Measurements from ENCODE around the gene WDR19. TPM values are rescaled to one million over a fixed set of nuclear protein-coding genes. Genes with fewer than 3 reads are reported as not detected.
A peak's percentile ranks its signal among the peaks of the same experiment; 100 is the strongest.

WDR19 gene
- polyA plus RNA-seq, 3 donors from 2014 or later: 2.7 to 11.8 (median 4.3) TPM

- DNase-seq: no peak
- Mint-ChIP-seq H3K4me1 (peaks cover 5 to 15% of the 10 kb centered on the region in 2 donors), H3K27me3 (ENCODE audit: low read depth in 3 of 3) (peaks cover 0 to 2% (median 0%) of the 10 kb centered on the region in 3 donors), H3K9me3 (no peaks in the 10 kb centered on the region), H3K36me3 (peaks cover 18 to 35% (median 32%) of the 10 kb centered on the region in 3 donors), H3K4me3 (no peak overlapping the region), H3K27ac (peak overlapping the region in 1 of 6 donors; percentile 53)
These were observed 142.7 kb downstream of the WDR19 start for GRCh38 chr4:39324897-39325613.

GRCh38 chr4:39326468-39326977, 144.2 kb downstream of the WDR19 start:
- H3K4me3 Mint-ChIP-seq: no peak overlapping the region
- H3K27me3 Mint-ChIP-seq (ENCODE audit: low read depth in 3 of 3): peaks cover 0 to 2% (median 0%) of the 10 kb centered on the region in 3 donors
- peak overlapping the region in 2 of 6 donors; percentile 31 to 52 for H3K27ac Mint-ChIP-seq
- peaks cover 14 to 35% (median 26%) of the 10 kb centered on the region in 3 donors for H3K36me3 Mint-ChIP-seq
- no peak for DNase-seq
- H3K9me3 Mint-ChIP-seq: no peaks in the 10 kb centered on the region
- peaks cover 12 to 27% of the 10 kb centered on the region in 2 donors for H3K4me1 Mint-ChIP-seq

DNA sequence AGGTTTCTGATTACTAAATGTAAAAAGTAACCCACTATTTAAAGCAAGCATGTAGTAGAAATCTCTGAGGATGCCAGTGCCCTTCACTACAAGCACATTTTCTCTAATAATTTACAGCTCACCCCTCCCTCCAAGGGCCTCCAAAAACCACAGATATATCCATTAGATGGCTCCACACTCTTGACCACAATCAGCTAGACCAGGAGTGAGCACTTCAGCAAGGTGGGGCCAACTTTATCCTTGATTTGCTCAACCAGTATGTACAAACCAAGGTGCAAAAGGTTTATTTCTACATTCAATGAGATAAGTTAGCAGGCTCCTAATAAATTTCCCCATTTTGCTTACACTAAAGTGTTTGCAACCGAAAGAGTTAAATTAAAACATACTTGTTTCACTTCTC, 148.0 kb downstream of the WDR19 start:
- Mint-ChIP-seq H3K9me3 (no peaks in the 10 kb centered on the region), H3K27me3 (ENCODE audit: low read depth in 3 of 3) (peaks cover 0 to 2% (median 1%) of the 10 kb centered on the region in 3 donors), H3K4me3 (no peak overlapping the region), H3K36me3 (peaks cover 14 to 15% (median 15%) of the 10 kb centered on the region in 3 donors), H3K27ac (no peak overlapping the region), H3K4me1 (peaks cover 18 to 53% of the 10 kb centered on the region in 2 donors)
- DNase-seq: no peak

DNA sequence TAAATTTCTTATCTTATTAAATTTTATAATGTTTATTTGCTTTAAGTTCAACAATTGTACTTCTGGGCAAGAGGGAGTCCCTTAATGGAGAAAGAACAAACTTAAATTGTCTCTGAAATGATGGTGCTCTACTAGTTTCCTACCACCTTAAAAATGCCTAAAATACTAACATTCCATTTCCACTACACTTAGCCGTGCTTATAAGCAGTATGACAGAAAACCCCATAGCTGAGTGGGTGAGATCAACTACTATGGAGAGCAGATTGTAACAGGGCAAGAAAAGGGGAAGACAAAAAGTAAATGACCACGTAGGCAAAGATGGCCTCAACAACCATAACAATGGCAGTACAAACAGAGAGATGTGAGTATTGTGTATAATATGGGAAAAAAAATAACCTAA, 148.9 kb downstream of the WDR19 start:
- Mint-ChIP-seq H3K27me3 (ENCODE audit: low read depth in 3 of 3) (peaks cover 0 to 2% (median 1%) of the 10 kb centered on the region in 3 donors), H3K36me3 (peaks cover 11 to 15% (median 13%) of the 10 kb centered on the region in 3 donors), H3K4me3 (no peak overlapping the region), H3K27ac (no peak overlapping the region), H3K9me3 (no peaks in the 10 kb centered on the region), H3K4me1 (peaks cover 18 to 60% of the 10 kb centered on the region in 2 donors)
- no peak for DNase-seq

Other genes with a start within 250 kb of the WDR19 start
- 10 to 100 TPM; 16.3 to 31.9 (median 26.4) TPM for gene TMEM156, start 150.1 kb upstream of the WDR19 start, polyA plus RNA-seq
- gene KLHL5, start 120.3 kb upstream of the WDR19 start, polyA plus RNA-seq: 1 to 10 TPM; 5.5 to 8.9 (median 8.9) TPM
- gene RFC1, start 183.8 kb downstream of the WDR19 start, polyA plus RNA-seq: 10 to 100 TPM; 13.6 to 55.3 (median 26.0) TPM
- under 1 TPM in 2 of 3 donors, not detected in 1; 0.07 to 0.11 TPM for gene KLB, start 224.4 kb downstream of the WDR19 start, polyA plus RNA-seq